AG04449 (cell line): ENCODE measurements around the gene NSDHL.

Experiments used
- CTCF ChIA-PET: fragments of 350-600 bp; formaldehyde crosslinking; extraction: SDS; loops from one replicate; lab custom pipeline; 2021; ENCODE audit warnings: antibody characterized with exemption; lab: Yijun Ruan, JAX
- POLR2A ChIA-PET: fragments of 400-600, 350-600 bp; formaldehyde crosslinking; extraction: SDS; loops from one replicate; lab custom pipeline; 2020; ENCODE audit warnings: antibody characterized with exemption, inconsistent platforms; lab: Yijun Ruan, JAX
- DNase-seq: peaks from one replicate; pipeline ENCODE4 v3.0.0-alpha.2; 2010; ENCODE audit warnings: low read depth, low spot score
- H3K4me3 ChIP-seq: 2 replicates; pipeline ENCODE4 v1.5.1; 2011; ENCODE audit warnings: low read depth, mild to moderate bottlenecking, control low read depth, low read length
- TF ChIP-seq, protein P1 (sequence below): IDR thresholded peaks from one replicate; pipeline ENCODE4 v1.5.1; 2011; ENCODE audit warnings: mild to moderate bottlenecking, moderate library complexity, low read length, control low read depth, inconsistent platforms; ENCODE audit not compliant: insufficient read depth; ENCODE audit errors: missing control alignments

NSDHL gene

GRCh38 chrX:152884171-152884570, 53.3 kb downstream of the NSDHL start:
- DNase-seq: no peak
- ChIA-PET CTCF (no interaction called here), POLR2A (no interaction called here)
- H3K4me3 ChIP-seq: no peak overlapping the region
- TF ChIP-seq, protein P1, sequence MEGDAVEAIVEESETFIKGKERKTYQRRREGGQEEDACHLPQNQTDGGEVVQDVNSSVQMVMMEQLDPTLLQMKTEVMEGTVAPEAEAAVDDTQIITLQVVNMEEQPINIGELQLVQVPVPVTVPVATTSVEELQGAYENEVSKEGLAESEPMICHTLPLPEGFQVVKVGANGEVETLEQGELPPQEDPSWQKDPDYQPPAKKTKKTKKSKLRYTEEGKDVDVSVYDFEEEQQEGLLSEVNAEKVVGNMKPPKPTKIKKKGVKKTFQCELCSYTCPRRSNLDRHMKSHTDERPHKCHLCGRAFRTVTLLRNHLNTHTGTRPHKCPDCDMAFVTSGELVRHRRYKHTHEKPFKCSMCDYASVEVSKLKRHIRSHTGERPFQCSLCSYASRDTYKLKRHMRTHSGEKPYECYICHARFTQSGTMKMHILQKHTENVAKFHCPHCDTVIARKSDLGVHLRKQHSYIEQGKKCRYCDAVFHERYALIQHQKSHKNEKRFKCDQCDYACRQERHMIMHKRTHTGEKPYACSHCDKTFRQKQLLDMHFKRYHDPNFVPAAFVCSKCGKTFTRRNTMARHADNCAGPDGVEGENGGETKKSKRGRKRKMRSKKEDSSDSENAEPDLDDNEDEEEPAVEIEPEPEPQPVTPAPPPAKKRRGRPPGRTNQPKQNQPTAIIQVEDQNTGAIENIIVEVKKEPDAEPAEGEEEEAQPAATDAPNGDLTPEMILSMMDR: no peak

GRCh38 chrX:152886716-152887115, 55.9 kb downstream of the NSDHL start:
- DNase-seq: no peak
- ChIA-PET CTCF (no interaction called here), POLR2A (no interaction called here)

GRCh38 chrX:152892499-152892898, 61.6 kb downstream of the NSDHL start:
- H3K4me3 ChIP-seq: no peak overlapping the region
- ChIA-PET POLR2A (no interaction called here), CTCF (no interaction called here)
- DNase-seq: no peak
- TF ChIP-seq, protein P1: no peak

More at GRCh38 chrX:152886716-152887115, 55.9 kb downstream of the NSDHL start:
- TF ChIP-seq, protein P1: no peak
- H3K4me3 ChIP-seq: no peak overlapping the region

DNA sequence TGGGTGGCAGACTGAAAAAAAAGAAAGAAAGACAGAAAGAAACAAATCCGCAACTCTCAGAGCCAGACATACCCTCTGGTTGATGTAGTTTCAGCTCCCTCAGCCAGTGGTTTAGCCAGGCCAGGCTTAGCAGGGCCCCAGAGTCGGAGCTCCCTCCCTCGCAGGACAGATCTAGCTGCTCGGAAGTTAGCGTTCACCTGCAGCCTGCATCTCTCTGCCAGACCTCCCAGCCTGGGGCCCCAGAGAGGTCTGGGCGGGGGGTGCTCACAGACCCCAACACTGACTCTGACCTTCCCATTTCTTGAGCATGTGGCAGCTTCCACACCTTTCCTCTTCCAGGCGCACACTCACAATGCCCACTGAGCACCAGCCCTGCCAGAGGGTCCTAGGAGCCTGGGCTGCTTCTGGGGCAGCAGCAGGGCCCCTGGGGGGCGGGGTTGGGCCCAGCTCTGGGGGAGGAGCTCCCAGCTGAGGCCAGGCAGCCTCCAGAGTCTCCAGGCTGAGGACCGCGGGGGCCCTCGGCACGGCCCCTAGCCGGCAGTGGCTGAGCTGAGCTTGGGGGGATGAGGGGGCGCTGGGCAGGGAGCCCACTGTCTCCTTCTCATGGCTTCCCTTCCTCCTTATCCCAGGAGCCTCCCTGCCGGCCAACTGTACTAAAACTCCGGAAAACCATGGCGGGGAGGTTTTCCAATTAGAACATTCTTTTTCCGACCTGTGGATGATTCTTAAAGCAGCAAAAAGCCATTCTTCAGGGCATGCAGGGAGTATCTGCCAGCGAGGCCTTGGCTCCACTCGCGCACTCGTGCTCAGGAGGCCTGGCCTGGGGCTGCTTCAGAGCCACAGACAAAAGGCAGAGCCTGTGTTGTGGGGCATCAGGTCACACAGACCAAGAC, 62.4 kb downstream of the NSDHL start:
- H3K4me3 ChIP-seq: no peak overlapping the region
- ChIA-PET CTCF (no interaction called here), POLR2A (no interaction called here)
- DNase-seq: no peak
- TF ChIP-seq, protein P1: no peak

- no peak for DNase-seq
- ChIA-PET CTCF (no interaction called here), POLR2A (no interaction called here)
- TF ChIP-seq, protein P1: no peak
- H3K4me3 ChIP-seq: no peak overlapping the region
Observed at GRCh38 chrX:152893980-152894610, 63.2 kb downstream of the NSDHL start.

- no peak overlapping the region for H3K4me3 ChIP-seq
- ChIA-PET CTCF (no interaction called here), POLR2A (interaction anchor here (0.6 kb wide), 1 partner anchor 22 kb away, joined by 3 read pairs; no protein-coding TSS in a partner anchor)
- DNase-seq: no peak
- TF ChIP-seq, protein P1: no peak
Observed at GRCh38 chrX:152895121-152895520, 64.3 kb downstream of the NSDHL start.
